GM18502 (cell line): ENCODE results near the gene LRP2.
A peak's percentile ranks its signal among the peaks of the same experiment; 100 is the strongest.
"Not testable (repeated sequence)": the region's sequence is repeated elsewhere in the genome, so short reads cannot be mapped to it uniquely, and the experiment has no call there.

Source experiments
- ATAC-seq: cut with Tn5 transposase; IDR thresholded peaks from one replicate; pipeline ENCODE4 v1.9.1; 2021; ENCODE audit warnings: mild to moderate bottlenecking; ENCODE audit not compliant: unreplicated experiment, poor library complexity

LRP2 gene

GRCh38 chr2:169362118-169362893 lies at the start of gene LRP2:
Gene LRP2, minus strand, starts transcription at chr2:169362534. Its CDS starts 135 bp downstream, at chr2:169362399.
- ATAC-seq, result no peak

GRCh38 chr2:169406891-169407290 lies 44.6 kb upstream of the LRP2 start:
- ATAC-seq, result no peak

- not testable (repeated sequence) for ATAC-seq
These were observed 37.2 kb upstream of the LRP2 start for GRCh38 chr2:169399491-169399890.

GRCh38 chr2:169397697-169398096 lies 35.4 kb upstream of the LRP2 start:
- ATAC-seq, result no peak

GRCh38 chr2:169395821-169396374 lies 33.6 kb upstream of the LRP2 start:
- no peak for ATAC-seq

GRCh38 chr2:169393068-169393590 lies 30.8 kb upstream of the LRP2 start:
- ATAC-seq, result no peak

GRCh38 chr2:169391236-169391635 lies 28.9 kb upstream of the LRP2 start:
- ATAC-seq, result no peak

GRCh38 chr2:169388161-169388560 lies 25.8 kb upstream of the LRP2 start:
- no peak for ATAC-seq

GRCh38 chr2:169386722-169387121 lies 24.4 kb upstream of the LRP2 start:
- no peak for ATAC-seq

- ATAC-seq, result no peak
These were observed 22.5 kb upstream of the LRP2 start for GRCh38 chr2:169384816-169385215.

- ATAC-seq, result no peak
These were observed 10.2 kb upstream of the LRP2 start for GRCh38 chr2:169372561-169372960.

- no peak for ATAC-seq
These were observed 3.7 kb upstream of the LRP2 start for GRCh38 chr2:169366066-169366465.

GRCh38 chr2:169365029-169365480 lies 2.7 kb upstream of the LRP2 start:
- ATAC-seq, result peak; percentile 70

GRCh38 chr2:169363560-169364150 lies 1.3 kb upstream of the LRP2 start:
- peak; percentile 36 for ATAC-seq

GRCh38 chr2:169362894-169363559 lies 693 bp upstream of the LRP2 start:
- ATAC-seq, result peak; percentile 1

GRCh38 chr2:169361706-169362117 lies 622 bp downstream of the LRP2 start:
- no peak for ATAC-seq

GRCh38 chr2:169360984-169361705 lies 1.2 kb downstream of the LRP2 start:
- ATAC-seq, result no peak

- ATAC-seq, result no peak
These were observed 4.3 kb downstream of the LRP2 start for GRCh38 chr2:169358016-169358415.

GRCh38 chr2:169354244-169354643 lies 8.1 kb downstream of the LRP2 start:
- no peak for ATAC-seq

GRCh38 chr2:169351725-169352124 lies 10.6 kb downstream of the LRP2 start:
- ATAC-seq, result no peak
